Loucy (cell line): Measurements from ENCODE around the gene GRB14.

Source experiments
- CTCF ChIP-seq: fragments of 200-600 bp; sonication (generic); conservative IDR thresholded peaks from 2 replicates; pipeline ENCODE4 v1.5.1; 2014; ENCODE audit warnings: mild to moderate bottlenecking, antibody characterized with exemption, low read length
- EZH2phosphoT487 ChIP-seq: fragments of 200-600 bp; IDR thresholded peaks from 2 replicates; pipeline ENCODE4 v1.6.1; 2018; ENCODE audit warnings: antibody characterized with exemption, mild to moderate bottlenecking, moderate library complexity, borderline replicate concordance

GRCh38 chr2:164664070-164664469, 42.8 kb upstream of the GRB14 start:
- TF ChIP-seq CTCF, result no peak
- TF ChIP-seq EZH2phosphoT487, result no peak
